LNCAP (cell line): ENCODE measurements around the gene NOS3.

ENCODE experiments used
- TF ChIP-seq, protein P1 (sequence below): fragments of 450-650 bp; IDR thresholded peaks from 2 replicates; pipeline ENCODE4 v1.5.1; 2017; ENCODE audit warnings: mild to moderate bottlenecking

NOS3 gene

DNA sequence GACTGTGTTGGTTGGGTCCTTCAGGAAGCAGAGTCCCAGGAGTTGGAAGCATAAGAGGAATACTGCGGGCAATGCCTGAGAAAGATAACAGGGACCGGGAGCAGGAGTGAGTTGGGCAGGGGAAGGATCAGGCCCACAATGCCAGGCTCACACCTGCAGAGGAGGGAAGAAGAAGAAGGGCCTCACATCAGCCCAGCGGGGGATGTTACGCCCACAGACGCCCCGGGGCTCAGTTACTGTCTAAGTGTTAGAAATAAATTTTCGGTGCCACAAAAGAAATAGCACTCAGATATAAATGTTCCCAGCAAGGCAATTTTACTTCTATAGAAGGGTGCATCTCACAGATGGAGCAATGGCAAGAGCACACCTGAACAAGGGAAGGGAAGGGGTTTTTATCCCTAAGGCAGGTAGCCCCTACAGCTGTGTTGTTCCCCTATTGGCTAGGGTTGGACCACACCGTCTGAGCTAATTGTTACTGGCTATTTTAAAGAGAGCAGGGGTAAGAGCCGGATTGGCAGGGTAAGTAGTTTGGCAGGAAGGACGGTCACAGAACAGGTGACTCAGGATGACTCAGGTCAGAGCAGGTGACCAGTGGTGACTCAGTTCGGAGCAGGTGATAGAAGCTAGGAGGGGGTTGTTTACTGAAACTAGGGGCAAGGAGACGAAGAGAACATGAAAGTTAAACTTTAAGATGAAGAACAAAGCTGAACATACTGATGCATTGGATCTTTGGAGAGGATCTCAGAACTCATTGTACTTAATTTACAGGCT, at the start of gene NOS3:
Gene NOS3 (plus strand): TSS at position 602 of the 771 bp plus-strand sequence. CDS start 2,787 bp downstream, outside the sequence.
- TF ChIP-seq, protein P1, sequence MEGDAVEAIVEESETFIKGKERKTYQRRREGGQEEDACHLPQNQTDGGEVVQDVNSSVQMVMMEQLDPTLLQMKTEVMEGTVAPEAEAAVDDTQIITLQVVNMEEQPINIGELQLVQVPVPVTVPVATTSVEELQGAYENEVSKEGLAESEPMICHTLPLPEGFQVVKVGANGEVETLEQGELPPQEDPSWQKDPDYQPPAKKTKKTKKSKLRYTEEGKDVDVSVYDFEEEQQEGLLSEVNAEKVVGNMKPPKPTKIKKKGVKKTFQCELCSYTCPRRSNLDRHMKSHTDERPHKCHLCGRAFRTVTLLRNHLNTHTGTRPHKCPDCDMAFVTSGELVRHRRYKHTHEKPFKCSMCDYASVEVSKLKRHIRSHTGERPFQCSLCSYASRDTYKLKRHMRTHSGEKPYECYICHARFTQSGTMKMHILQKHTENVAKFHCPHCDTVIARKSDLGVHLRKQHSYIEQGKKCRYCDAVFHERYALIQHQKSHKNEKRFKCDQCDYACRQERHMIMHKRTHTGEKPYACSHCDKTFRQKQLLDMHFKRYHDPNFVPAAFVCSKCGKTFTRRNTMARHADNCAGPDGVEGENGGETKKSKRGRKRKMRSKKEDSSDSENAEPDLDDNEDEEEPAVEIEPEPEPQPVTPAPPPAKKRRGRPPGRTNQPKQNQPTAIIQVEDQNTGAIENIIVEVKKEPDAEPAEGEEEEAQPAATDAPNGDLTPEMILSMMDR: no peak

DNA sequence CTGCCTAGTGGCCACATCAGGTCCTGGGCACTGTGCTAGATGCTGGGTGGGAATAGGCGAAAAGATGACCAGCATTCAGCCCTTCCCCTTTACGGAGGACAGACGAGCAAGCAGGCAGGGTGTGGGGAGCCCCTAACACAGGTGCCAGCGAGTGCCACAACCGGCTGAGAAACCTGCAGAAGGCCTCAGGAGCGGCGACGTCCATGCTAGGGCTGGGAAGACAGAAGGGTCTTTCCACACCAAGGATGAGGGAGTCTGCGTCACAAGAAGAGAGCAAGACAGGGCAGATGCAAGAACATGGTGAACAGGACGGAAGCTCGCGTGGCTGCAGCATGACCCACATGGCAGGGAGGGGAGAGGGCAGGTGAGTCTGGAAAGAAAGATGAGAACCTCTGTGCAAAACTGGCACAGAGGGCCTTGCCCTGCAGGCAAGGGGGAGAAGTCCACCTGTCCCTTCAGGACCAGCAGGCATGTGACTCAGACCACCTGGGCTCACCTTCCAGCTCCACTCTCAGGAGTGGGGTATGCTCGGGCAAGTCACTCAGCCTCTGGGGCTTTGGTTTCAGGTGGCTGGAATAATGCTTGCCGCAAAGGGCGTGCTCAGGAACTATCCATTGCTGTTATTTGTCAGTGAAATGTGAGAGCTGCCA, 49.3 kb upstream of the NOS3 start:
- TF ChIP-seq, protein P1: no peak

DNA sequence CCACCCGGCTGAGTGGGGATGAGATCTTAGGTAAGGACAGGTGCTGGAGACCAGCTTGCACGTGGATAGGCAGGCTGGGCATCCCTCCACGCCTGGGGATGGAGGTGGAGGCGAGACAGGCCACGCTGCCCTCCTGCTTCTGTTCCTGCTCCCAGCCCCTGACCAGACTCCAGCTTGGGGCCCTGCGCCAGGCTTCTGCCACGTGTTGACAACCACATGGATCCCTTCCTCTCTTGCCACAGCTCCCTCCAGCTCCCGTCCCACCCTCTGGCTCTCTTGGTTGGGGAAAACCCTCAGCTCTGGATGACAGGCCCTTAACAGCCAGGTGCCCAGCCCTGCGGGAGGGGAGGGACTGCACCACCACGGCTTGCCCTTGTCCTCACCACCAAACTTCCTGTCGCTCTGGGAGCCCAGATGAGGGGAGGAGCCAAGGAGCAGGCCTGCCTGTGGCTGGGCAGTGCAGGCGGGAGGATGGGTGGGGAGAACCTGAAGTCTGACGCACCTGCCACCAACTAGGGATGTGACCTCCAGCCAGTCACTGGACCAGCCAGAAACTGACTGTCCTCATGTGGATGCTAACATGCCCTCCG, 48.7 kb upstream of the NOS3 start:
- TF ChIP-seq, protein P1: no peak

DNA sequence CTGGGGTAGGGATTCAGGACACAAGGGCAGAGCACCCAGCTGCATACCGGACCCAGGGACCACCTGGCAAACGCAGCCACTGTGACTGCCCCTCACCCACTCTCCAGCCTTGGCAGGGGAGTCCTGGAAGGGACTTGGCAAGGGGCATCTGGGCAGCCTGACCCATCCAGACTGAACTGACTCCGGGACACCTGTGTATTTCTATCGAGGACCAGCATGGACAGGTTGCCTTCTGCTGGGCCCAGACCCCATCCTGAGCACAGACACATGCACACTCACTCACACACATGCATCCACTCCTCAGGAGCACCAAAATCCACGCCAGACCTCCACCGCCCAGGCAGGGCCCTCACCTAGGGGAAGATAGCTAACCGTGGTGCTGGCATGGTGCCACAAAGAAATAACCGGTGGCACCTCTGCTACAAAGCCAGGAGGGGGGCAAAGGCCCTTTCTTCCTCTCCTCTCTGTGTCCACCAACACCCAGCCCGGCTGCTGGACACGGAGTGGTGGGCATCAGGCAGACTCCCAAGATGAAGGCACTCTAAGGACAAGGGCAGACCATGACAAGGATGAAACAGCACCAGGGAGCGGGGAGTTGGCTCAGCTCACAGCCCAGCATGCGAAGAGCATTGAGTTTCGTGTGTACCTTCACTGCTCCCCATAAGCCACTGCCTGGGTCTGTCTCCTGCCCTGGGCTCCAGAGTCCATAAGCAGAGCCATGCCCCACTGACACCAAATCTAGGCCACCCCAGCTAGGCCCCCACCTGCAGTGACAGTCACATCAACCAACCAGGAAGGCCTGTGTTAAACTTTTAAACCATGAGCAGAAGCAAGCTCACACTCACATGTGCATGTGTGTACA, 48.0 kb upstream of the NOS3 start:
- TF ChIP-seq, protein P1: no peak

DNA sequence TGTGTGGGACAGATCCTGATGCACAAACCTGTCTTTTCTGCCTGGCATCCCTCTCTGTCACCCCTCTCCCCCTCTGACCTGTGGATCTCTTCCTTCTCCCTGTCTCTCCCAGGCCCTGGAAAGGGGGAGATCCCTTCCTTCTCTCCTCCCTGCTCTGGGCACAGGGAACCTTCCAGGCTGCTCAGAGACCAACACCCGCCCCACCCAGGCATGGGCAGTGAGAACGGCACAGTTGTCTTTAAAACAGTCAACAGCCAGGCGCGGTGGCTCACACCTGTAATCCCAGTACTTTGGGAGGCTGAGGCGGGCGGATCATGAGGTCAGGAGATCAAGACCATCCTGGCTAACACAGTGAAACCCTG, 47.4 kb upstream of the NOS3 start:
- TF ChIP-seq, protein P1: no peak

DNA sequence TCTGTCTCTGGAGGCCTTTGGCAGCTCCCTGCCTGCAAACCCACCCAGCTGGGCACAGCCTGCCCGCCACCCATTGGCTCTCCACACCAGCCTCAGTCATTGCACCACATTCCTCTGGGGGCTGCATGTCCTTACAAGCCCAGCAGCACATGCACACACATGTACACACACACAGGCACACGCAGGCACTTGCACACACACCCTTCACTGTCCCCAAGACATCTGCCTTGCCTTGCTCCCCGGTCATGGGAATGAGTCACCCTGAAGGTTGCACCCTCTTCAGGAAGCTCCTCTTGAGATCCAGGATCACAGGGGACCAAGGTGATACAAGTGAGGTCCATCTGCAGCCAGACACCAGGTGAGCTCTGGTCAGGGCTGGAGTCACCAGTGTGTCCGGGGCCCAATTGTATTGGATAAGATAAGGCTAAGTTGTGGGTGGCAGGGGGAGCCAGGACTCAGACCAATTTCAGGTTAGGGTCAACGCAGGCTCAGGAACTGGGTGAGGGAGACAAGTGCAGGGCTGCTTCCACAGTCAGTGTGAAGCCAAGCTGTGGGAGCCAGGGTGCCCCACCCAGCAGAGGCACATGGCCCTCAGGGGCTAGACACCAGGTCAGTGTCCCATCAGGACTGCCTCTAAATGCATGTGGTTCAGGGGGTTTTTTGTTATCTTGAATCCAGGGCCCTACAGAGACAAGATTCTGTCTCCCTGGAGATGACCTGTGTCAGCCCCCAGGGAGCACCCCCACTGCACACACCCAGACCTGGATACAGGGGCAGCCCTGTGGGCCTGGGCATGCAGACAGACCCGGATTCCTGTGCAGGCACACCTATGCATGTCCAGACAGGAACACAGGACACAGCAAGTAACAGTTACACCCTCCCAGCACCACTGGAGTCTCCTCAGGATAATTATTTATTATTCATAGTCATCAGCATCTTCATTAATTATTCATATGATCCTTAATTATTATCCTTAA, 46.5 kb upstream of the NOS3 start:
- TF ChIP-seq, protein P1: no peak
